ENCODE data around the gene PRRG4.
"Not testable (repeated sequence)": the region's sequence is repeated elsewhere in the genome, so short reads cannot be mapped to it uniquely, and the experiment has no call there.

Gene PRRG4

DNA sequence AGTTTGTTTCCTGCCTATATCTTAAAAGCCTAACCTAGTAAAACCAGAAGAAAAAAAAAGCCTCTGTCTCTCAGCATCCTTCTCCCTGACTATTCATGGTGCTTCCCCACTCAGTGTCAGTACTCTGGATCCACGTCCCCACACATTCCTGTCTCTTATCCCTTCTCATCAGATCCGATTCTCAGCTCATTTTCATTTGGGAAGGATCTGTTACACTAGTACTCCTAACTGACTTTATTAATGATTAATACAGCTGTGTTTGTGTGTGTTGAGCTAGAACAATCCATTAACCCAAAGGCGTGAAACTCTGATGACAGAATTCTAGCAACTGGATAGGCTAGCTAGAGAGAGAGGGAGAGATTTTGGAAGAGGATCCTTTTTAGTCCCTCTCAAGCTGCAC, 1.5 kb downstream of the PRRG4 start:
- DNase-seq, result no peak

- DNase-seq, result no peak
These were observed 4.2 kb downstream of the PRRG4 start for GRCh38 chr11:32833921-32834320.

DNA sequence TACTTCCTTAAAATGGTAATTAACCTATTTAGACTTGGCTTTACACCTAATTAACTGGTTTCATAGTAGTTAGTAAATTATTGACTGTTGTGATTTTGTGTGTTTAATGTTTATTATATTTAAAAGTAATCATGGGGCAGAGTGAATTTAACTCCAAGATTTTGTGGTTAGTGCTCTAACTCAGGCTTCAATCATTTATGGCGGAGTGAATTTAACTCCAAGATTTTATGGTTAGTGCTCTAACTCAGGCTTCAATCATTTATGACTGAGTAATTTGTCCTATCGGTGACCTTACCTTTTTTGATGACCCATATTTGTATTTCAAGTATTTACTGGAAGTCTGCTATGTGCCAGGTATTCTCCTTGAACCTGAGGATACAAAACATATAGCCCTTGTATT, 7.2 kb downstream of the PRRG4 start:
- DNase-seq, result no peak

GRCh38 chr11:32838505-32839274, 9.0 kb downstream of the PRRG4 start:
- no peak for DNase-seq

GRCh38 chr11:32839308-32839707, 9.6 kb downstream of the PRRG4 start:
- no peak for DNase-seq

DNA sequence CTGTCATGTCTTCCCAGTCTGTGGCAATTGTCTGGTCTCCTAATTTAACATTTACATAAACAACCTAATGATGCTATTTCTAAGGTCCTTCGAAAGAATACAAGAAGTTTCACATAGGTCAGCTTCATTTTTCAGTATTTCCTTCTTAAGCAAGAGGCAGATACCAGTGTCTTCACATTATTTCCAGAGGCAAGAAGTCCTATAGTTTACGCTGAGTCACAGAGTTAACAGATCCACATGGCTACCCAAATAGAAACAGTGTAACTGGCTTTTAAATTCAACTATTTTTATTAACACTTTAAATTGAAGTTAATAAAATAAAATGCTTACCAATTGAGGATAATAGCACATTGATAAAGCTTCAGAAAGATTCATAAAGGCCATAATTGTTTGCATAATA, 10.9 kb downstream of the PRRG4 start:
- DNase-seq, result no peak

GRCh38 chr11:32843544-32843943, 13.8 kb downstream of the PRRG4 start:
- no peak for DNase-seq

GRCh38 chr11:32847511-32847910, 17.8 kb downstream of the PRRG4 start:
- no peak for DNase-seq

DNA sequence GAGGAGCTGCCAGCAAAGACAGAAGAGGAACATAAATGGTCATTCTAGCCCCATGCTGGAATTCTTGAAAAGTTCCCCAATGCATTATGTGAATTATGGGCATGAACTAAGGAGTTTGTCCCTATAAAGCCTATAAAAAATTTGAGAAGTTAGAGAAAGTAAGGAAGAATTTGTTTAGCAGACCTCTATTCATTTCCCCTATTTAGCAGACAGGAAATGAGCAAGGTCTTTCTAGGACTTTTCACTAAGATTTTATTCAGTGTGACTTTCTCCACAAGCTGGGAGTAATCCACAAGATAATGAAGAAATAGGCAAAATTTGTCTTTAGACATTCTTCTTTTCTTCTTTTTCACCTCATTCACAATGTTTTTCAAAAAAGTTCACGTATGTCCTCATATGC, 20.0 kb downstream of the PRRG4 start:
- no peak for DNase-seq

DNA sequence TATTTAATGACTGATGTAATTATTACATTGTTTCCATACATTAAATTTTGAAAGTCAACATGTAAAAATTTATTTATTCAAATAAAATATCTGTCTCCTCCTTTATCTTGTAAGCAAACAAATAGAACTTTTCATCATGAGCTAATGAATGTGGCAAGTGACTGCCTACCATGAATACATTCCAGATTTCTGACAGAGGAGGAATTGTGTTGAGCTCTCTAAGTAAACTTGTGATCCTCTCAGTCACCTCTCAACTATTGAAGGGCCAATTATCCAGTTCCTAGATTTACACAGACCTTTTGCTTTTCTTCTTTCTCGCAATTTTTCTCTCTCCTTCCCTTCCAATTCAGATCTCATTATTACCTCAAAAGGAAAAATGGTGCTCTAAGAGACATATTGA, 21.5 kb downstream of the PRRG4 start:
- no peak for DNase-seq

- DNase-seq, result no peak
These were observed 22.5 kb downstream of the PRRG4 start for GRCh38 chr11:32852207-32852606.

- DNase-seq, result no peak
These were observed 25.9 kb downstream of the PRRG4 start for GRCh38 chr11:32855601-32856000.

DNA sequence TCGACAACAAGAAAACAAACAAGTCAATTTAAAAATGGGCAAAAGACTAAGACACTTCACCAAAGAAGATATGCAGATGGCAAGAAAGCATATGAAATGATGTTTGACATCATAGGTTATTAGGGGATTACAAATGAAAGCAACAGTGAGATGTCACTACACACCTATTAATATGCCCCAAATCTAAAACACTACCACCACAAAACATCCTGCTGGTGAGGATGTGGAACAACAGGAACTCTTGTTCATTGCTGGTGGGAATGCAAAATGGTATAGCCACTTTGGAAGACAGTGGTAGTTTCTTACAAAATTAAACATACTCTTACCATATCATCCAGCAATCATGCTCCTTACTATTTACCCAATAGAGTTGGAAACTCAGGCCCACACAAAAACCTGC, 29.0 kb downstream of the PRRG4 start:
- no peak for DNase-seq

DNA sequence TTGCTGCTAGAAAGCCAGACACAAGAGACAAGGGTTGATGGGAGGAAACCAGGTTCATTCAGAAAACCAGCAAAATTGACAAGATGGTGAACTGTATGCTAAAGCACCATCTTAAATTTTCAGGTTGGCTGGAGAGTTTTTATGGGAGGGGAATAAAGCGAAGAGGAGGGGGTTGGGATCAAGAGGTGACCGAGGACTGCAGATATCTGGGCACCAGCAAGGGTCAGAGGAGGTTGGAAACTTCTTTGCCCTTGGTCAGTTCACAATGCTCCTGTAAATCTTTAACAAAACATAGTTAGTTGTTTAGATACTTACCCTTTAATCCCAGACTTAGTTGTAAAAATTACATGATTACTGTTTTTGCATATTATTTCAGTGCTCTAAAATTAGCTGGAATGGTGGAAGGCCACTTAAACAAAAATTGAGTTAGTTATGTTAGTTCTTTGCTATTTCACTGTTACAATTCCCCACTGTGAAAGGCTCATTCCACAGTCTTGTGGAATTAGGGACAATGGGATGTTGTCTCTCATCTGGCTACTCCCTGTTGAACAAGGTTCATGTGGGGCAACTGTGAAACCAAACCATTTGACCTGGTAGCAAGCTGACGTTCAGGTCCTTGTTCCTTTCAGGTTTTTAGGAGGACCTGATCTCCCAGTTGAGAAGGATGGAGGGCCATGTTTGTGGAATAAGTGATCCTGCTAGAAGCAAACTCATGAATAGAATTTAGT, 32.3 kb downstream of the PRRG4 start:
- no peak for DNase-seq

- no peak for DNase-seq
These were observed 34.8 kb downstream of the PRRG4 start for GRCh38 chr11:32864555-32864954.

- not testable (repeated sequence) for DNase-seq
These were observed 39.0 kb downstream of the PRRG4 start for GRCh38 chr11:32868752-32869151.

GRCh38 chr11:32870676-32871075, 40.9 kb downstream of the PRRG4 start:
- DNase-seq, result peak; percentile 35

GRCh38 chr11:32874132-32874531, 44.4 kb downstream of the PRRG4 start:
- no peak for DNase-seq

GRCh38 chr11:32881286-32881685, 51.6 kb downstream of the PRRG4 start:
- no peak for DNase-seq

- DNase-seq, result no peak
These were observed 53.7 kb downstream of the PRRG4 start for GRCh38 chr11:32883421-32883820.

DNA sequence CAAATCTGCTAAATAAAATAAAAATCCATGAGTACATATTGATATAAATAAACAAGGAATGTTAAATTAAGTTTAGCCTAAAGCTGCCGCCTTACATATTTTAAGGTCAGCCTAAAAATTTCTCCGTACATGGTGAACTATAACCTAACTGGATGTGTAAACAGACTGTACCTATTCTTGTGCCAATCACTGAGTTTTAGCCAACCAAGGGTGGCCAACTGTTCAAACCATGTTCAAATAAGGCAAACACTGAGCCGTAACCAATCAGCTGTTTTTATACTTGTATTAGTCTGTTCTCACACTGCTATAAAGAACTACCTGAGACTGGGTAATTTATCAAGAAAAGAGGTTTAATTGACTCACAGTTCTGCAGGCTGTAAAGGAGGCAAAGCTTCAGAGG, 54.3 kb downstream of the PRRG4 start:
- DNase-seq, result no peak

DNA sequence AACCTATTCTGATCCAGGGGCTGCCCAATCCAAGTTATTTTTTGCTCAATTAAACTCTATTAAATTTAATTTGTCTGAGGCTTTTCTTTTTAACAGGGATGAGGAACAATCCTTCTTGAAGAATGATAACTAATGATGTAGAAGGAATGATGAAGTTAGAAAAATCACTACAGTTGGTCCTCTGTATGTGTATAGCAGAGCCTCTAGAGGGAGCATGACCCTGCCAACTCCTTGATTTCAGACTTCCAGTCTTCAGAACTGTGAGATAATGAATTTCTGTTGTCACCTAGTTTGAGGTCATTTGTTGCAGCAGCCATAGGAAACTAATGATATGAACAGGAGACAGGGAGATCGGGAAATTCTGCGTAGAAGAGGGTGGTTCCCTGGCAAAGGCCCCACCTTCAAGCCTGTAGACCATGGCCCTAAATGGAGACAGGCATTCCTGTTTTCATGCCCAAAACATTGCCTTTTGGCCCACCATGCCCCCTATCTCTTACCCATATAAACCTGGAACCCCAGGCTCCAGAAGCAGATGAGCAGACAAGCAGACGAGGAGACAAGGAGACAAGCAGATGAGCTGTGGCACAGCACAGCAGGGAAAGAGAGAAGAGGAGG, 55.1 kb downstream of the PRRG4 start:
- DNase-seq, result peak; percentile 21

- no peak for DNase-seq
These were observed 55.8 kb downstream of the PRRG4 start for GRCh38 chr11:32885556-32885955.

- DNase-seq, result no peak
These were observed 56.5 kb downstream of the PRRG4 start for GRCh38 chr11:32886180-32886579.
